ENCODE data around the gene ATP1A3. TPM values are rescaled to one million over a fixed set of nuclear protein-coding genes. Genes with fewer than 3 reads are reported as not detected.

The ATP1A3 gene
- total RNA-seq, 1 experiment from 2014 or later = 0.05 TPM

Other genes with a start within 250 kb of the ATP1A3 start
- not detected in 2 replicates for gene CEACAM6, start 238.7 kb downstream of the ATP1A3 start, total RNA-seq (2014; rRNA removed; shearing (Covaris generic))
- not detected in 2 replicates for gene CEACAM3, start 197.6 kb downstream of the ATP1A3 start, total RNA-seq (2014; rRNA removed; shearing (Covaris generic))
- gene LYPD4, start 149.5 kb downstream of the ATP1A3 start, total RNA-seq (2014; rRNA removed; shearing (Covaris generic)) = not detected in 2 replicates
- gene DMRTC2, start 149.2 kb downstream of the ATP1A3 start, total RNA-seq (2014; rRNA removed; shearing (Covaris generic)) = not detected in 2 replicates
- 919 and 1,304 TPM in 2 replicates for gene RPS19, start 134.0 kb downstream of the ATP1A3 start, total RNA-seq (2014; rRNA removed; shearing (Covaris generic))
- 0.12 TPM in 1 of 2 replicates, not detected in the other for gene CD79A, start 117.0 kb downstream of the ATP1A3 start, total RNA-seq (2014; rRNA removed; shearing (Covaris generic))
- gene ARHGEF1, start 111.0 kb downstream of the ATP1A3 start, total RNA-seq (2014; rRNA removed; shearing (Covaris generic)) = 41.7 and 43.9 TPM in 2 replicates
- gene ERFL, start 65.8 kb downstream of the ATP1A3 start, total RNA-seq (2014; rRNA removed; shearing (Covaris generic)) = not detected in 2 replicates
- 237 and 244 TPM in 2 replicates for gene RABAC1, start 34.9 kb downstream of the ATP1A3 start, total RNA-seq (2014; rRNA removed; shearing (Covaris generic))
- gene GRIK5, start 76.0 kb upstream of the ATP1A3 start, total RNA-seq (2014; rRNA removed; shearing (Covaris generic)) = 0.07 TPM in 1 of 2 replicates, not detected in the other
- 18.1 and 29.9 TPM in 2 replicates for gene ZNF574, start 81.9 kb upstream of the ATP1A3 start, total RNA-seq (2014; rRNA removed; shearing (Covaris generic))
- 0.17 and 0.30 TPM in 2 replicates for gene POU2F2, start 138.2 kb upstream of the ATP1A3 start, total RNA-seq (2014; rRNA removed; shearing (Covaris generic))
- 27.5 and 43.8 TPM in 2 replicates for gene DEDD2, start 223.4 kb upstream of the ATP1A3 start, total RNA-seq (2014; rRNA removed; shearing (Covaris generic))
- 6.4 and 12.1 TPM in 2 replicates for gene ZNF526, start 226.1 kb upstream of the ATP1A3 start, total RNA-seq (2014; rRNA removed; shearing (Covaris generic))
- gene GSK3A, start 248.4 kb upstream of the ATP1A3 start, total RNA-seq (2014; rRNA removed; shearing (Covaris generic)) = 32.7 and 34.8 TPM in 2 replicates